T-cell (primary cell): ENCODE results near the gene KIF9. TPM values are rescaled to one million over a fixed set of nuclear protein-coding genes. Genes with fewer than 3 reads are reported as not detected.
A peak's percentile ranks its signal among the peaks of the same experiment; 100 is the strongest.

Experiments used
- ATAC-seq, 4 experiments: fragments of 200-7000 bp in 3 of 4; fragments of 150-1000 bp in 1 of 4; cut with Tn5 transposase; replicated peaks in 1 of 4; 1 replicate in 3 of 4; 2 replicates in 1 of 4; pipeline ENCODE4 v1.10.0; 2021; ENCODE audit warnings: moderate library complexity in 3 of 4, mild to moderate bottlenecking in 2 of 4, moderate number of reproducible peaks in 1 of 4
- CTCF ChIA-PET, 2 donors: fragments of 300-600 bp; sonication (Branson Sonifier 250); formaldehyde crosslinking; loops; one replicate each; lab custom pipeline; 2022; ENCODE audit warnings: antibody characterized with exemption in 2 of 2; lab: Charles Lee
- POLR2A ChIA-PET, 2 donors: fragments of 300-600 bp; sonication (Branson Sonifier 250); formaldehyde crosslinking; loops; one replicate each; lab custom pipeline; 2022; ENCODE audit warnings: antibody characterized with exemption in 2 of 2; lab: Charles Lee
- DNase-seq, 35 experiments: peaks; one replicate each; pipeline versions ENCODE4 v3.0.0 to v3.0.0-alpha.2; 2013 to 2023
- H3K27ac ChIP-seq: one replicate; pipeline ENCODE4 v1.5.1; 2013; ENCODE audit warnings: low read length
- H3K27me3 ChIP-seq, 2 experiments: replicated peaks in 1 of 2; 1 replicate in 1 of 2; 2 replicates in 1 of 2; pipeline versions ENCODE4 v1.6.1 to v1.7.0; 2013; ENCODE audit warnings: low read length in 1 of 2, mixed read lengths in 1 of 2; ENCODE audit not compliant: control insufficient read depth in 2 of 2, insufficient read depth in 2 of 2; ENCODE audit errors: extremely low read depth in 1 of 2
- H3K36me3 ChIP-seq, 2 donors: 1 replicate in 1 of 2; 2 replicates in 1 of 2; pipeline versions ENCODE4 v1.6.1 to v1.7.0; 2013; ENCODE audit warnings: low read length in 1 of 2; ENCODE audit not compliant: control insufficient read depth in 2 of 2, insufficient read depth in 1 of 2; ENCODE audit errors: extremely low read depth in 1 of 2
- H3K4me1 ChIP-seq, 2 experiments: 1 replicate in 1 of 2; 2 replicates in 1 of 2; pipeline versions ENCODE4 v1.6.1 to v1.7.0; 2013; ENCODE audit warnings: low read length in 2 of 2, mixed read lengths in 1 of 2; ENCODE audit not compliant: insufficient read depth in 2 of 2, control insufficient read depth in 1 of 2; ENCODE audit errors: extremely low read depth in 1 of 2
- H3K4me3 ChIP-seq, 2 donors: 1 replicate in 1 of 2; 2 replicates in 1 of 2; pipeline versions ENCODE4 v1.5.1 to v1.7.0; 2013; ENCODE audit warnings: mild to moderate bottlenecking in 2 of 2, low read length in 1 of 2, moderate library complexity in 1 of 2; ENCODE audit not compliant: control insufficient read depth in 1 of 2; ENCODE audit errors: extremely low read depth in 1 of 2
- H3K9me3 ChIP-seq: 2 replicates; pipeline ENCODE4 v1.7.0; 2013
- H3K27ac Mint-ChIP-seq, 2 donors: one replicate each; pipeline ENCODE4 v1.8.0; 2020 to 2021; ENCODE audit warnings: mild to moderate bottlenecking in 2 of 2, mixed read lengths in 2 of 2
- H3K27me3 Mint-ChIP-seq, 2 donors: one replicate each; pipeline ENCODE4 v1.8.0; 2021 to 2022; ENCODE audit warnings: mixed read lengths in 2 of 2
- H3K36me3 Mint-ChIP-seq: one replicate; pipeline ENCODE4 v1.8.0; 2021; ENCODE audit warnings: mixed read lengths
- H3K4me1 Mint-ChIP-seq, 3 donors: one replicate each; pipeline ENCODE4 v1.8.0; 2020 to 2022; ENCODE audit warnings: mixed read lengths in 3 of 3, mild to moderate bottlenecking in 1 of 3
- H3K4me3 Mint-ChIP-seq, 3 donors: one replicate each; pipeline ENCODE4 v1.8.0; 2020 to 2022; ENCODE audit warnings: mild to moderate bottlenecking in 3 of 3, mixed read lengths in 3 of 3, moderate library complexity in 3 of 3
- H3K9me3 Mint-ChIP-seq, 3 donors: one replicate each; pipeline ENCODE4 v1.8.0; 2020 to 2022; ENCODE audit warnings: mixed read lengths in 3 of 3
- WGBS: methylation state at CpG from one replicate; pipeline ENCODE4 v1.1.5; 2013; ENCODE audit warnings: missing lambda C conversion rate; ENCODE audit not compliant: insufficient coverage; 5-methylcytosine and 5-hydroxymethylcytosine counted together
- total RNA-seq, 35 experiments: library from RNA in 6 of 35; stranded (reverse) in 6 of 35; fragments of 120-200 nt in 1 of 35; gene quantifications; one replicate each; pipeline versions ENCODE4 v1.2.1 to v1.2.4 and lab custom pipeline; 2013 to 2026

KIF9 gene
- total RNA-seq, 5 donors from 2014 or later (not counting 1 experiment from before 2014, with no cell fraction given) = 2.6 to 15.2 (median 2.9) TPM

GRCh38 chr3:47306022-47306421 is 23.4 kb upstream of the KIF9 start:
- CTCF ChIA-PET = no interaction called here
- Histone ChIP-seq H3K9me3 (no peaks in the 10 kb centered on the region), H3K27me3 (no peaks in the 10 kb centered on the region), H3K36me3 (peaks cover 4 to 15% of the 10 kb centered on the region in 2 donors), H3K4me1 (no peaks in the 10 kb centered on the region), H3K27ac (no peak overlapping the region), H3K4me3 (no peak overlapping the region)
- Mint-ChIP-seq H3K9me3 (no peaks in the 10 kb centered on the region), H3K36me3 (peaks cover 64% of the 10 kb centered on the region), H3K4me1 (peaks cover 21 to 32% (median 24%) of the 10 kb centered on the region in 3 donors), H3K27ac (no peak overlapping the region), H3K4me3 (no peak overlapping the region), H3K27me3 (no peaks in the 10 kb centered on the region)
- no peak for DNase-seq
- ATAC-seq = no peak
- WGBS = no CpG with 5 or more reads among the region's 2 CpGs
- POLR2A ChIA-PET = interaction anchor here in 1 of 2 donors (0.8 kb wide), 1 partner anchor 8 kb away, joined by 3 read pairs; no protein-coding TSS in a partner anchor

GRCh38 chr3:47301456-47301855 is 18.9 kb upstream of the KIF9 start:
- POLR2A ChIA-PET = interaction anchor here in 1 of 2 donors (0.9 kb wide), 1 partner anchor 12 kb away, joined by 4 read pairs; no protein-coding TSS in a partner anchor

GRCh38 chr3:47299381-47300318 is 17.1 kb upstream of the KIF9 start:
- Histone ChIP-seq H3K27ac (no peak overlapping the region), H3K4me1 (peaks cover 0 to 14% of the 10 kb centered on the region in 2 experiments), H3K36me3 (peaks cover 4 to 17% of the 10 kb centered on the region in 2 donors), H3K27me3 (no peaks in the 10 kb centered on the region), H3K9me3 (no peaks in the 10 kb centered on the region), H3K4me3 (no peak overlapping the region)
- ATAC-seq (no peak), DNase-seq (no peak)
- H3K4me3 Mint-ChIP-seq = no peak overlapping the region
- CTCF ChIA-PET = no interaction called here
- peak overlapping the region in 1 of 2 donors; percentile 37 for H3K27ac Mint-ChIP-seq
- H3K36me3 Mint-ChIP-seq = peaks cover 52% of the 10 kb centered on the region
- WGBS = 94% methylated on average over 4 of the region's 9 CpGs
- no peaks in the 10 kb centered on the region for H3K27me3 Mint-ChIP-seq
- POLR2A ChIA-PET = interaction anchor here (0.6 to 0.7 kb wide), 2 partner anchors 8 to 37 kb away, joined by 3 to 5 read pairs; no protein-coding TSS in a partner anchor
- H3K9me3 Mint-ChIP-seq = no peaks in the 10 kb centered on the region
- H3K4me1 Mint-ChIP-seq = peaks cover 34 to 47% (median 41%) of the 10 kb centered on the region in 3 donors

More at GRCh38 chr3:47301456-47301855, 18.9 kb upstream of the KIF9 start:
- no peak overlapping the region for H3K27ac Mint-ChIP-seq
- Histone ChIP-seq H3K9me3 (no peaks in the 10 kb centered on the region), H3K27me3 (no peaks in the 10 kb centered on the region), H3K36me3 (peaks cover 4 to 17% of the 10 kb centered on the region in 2 donors), H3K27ac (no peak overlapping the region), H3K4me3 (no peak overlapping the region), H3K4me1 (peaks cover 0 to 7% of the 10 kb centered on the region in 2 experiments)
- H3K4me1 Mint-ChIP-seq = peaks cover 34 to 42% (median 39%) of the 10 kb centered on the region in 3 donors
- peaks cover 56% of the 10 kb centered on the region for H3K36me3 Mint-ChIP-seq
- CTCF ChIA-PET = no interaction called here
- H3K27me3 Mint-ChIP-seq = no peaks in the 10 kb centered on the region
- ATAC-seq = no peak
- H3K4me3 Mint-ChIP-seq = no peak overlapping the region
- DNase-seq = no peak
- no peaks in the 10 kb centered on the region for H3K9me3 Mint-ChIP-seq

GRCh38 chr3:47298439-47298838 is 15.8 kb upstream of the KIF9 start:
- ChIA-PET CTCF (interaction anchor here in 1 of 2 donors (0.6 kb wide), 1 partner anchor 807 kb away, joined by 3 read pairs; no protein-coding TSS in a partner anchor), POLR2A (no interaction called here)
- Mint-ChIP-seq H3K36me3 (peaks cover 51% of the 10 kb centered on the region), H3K4me3 (no peak overlapping the region), H3K4me1 (peaks cover 41 to 50% (median 50%) of the 10 kb centered on the region in 3 donors), H3K27me3 (no peaks in the 10 kb centered on the region), H3K27ac (no peak overlapping the region), H3K9me3 (no peaks in the 10 kb centered on the region)
- DNase-seq = no peak
- Histone ChIP-seq H3K36me3 (peaks cover 4 to 22% of the 10 kb centered on the region in 2 donors), H3K4me3 (no peak overlapping the region), H3K9me3 (no peaks in the 10 kb centered on the region), H3K27ac (no peak overlapping the region), H3K27me3 (no peaks in the 10 kb centered on the region), H3K4me1 (peaks cover 0 to 14% of the 10 kb centered on the region in 2 experiments)
- WGBS = no CpG with 5 or more reads among the region's 3 CpGs
- no peak for ATAC-seq

- peak overlapping the region in 1 of 2 donors; percentile 19 for H3K27ac Mint-ChIP-seq
Measured at GRCh38 chr3:47296562-47297302, 14.1 kb upstream of the KIF9 start.

GRCh38 chr3:47295976-47296375 is 13.4 kb upstream of the KIF9 start:
- Histone ChIP-seq H3K27ac (no peak overlapping the region), H3K27me3 (no peaks in the 10 kb centered on the region), H3K36me3 (peaks cover 0 to 20% of the 10 kb centered on the region in 2 donors), H3K9me3 (no peaks in the 10 kb centered on the region), H3K4me1 (peaks cover 0 to 14% of the 10 kb centered on the region in 2 experiments), H3K4me3 (no peak overlapping the region)
- ATAC-seq = peak in 1 of 4 experiments; percentile 39
- DNase-seq = no peak
- Mint-ChIP-seq H3K27ac (peak overlapping the region in 1 of 2 donors; percentile 50), H3K4me3 (no peak overlapping the region), H3K27me3 (no peaks in the 10 kb centered on the region), H3K9me3 (no peaks in the 10 kb centered on the region), H3K36me3 (peaks cover 33% of the 10 kb centered on the region), H3K4me1 (peaks cover 41 to 54% (median 50%) of the 10 kb centered on the region in 3 donors)
- 87% methylated on average over 3 of the region's 6 CpGs for WGBS
- ChIA-PET CTCF (no interaction called here), POLR2A (no interaction called here)

More at GRCh38 chr3:47296562-47297302, 14.1 kb upstream of the KIF9 start:
- Histone ChIP-seq H3K4me3 (no peak overlapping the region), H3K9me3 (no peaks in the 10 kb centered on the region), H3K27ac (no peak overlapping the region), H3K27me3 (no peaks in the 10 kb centered on the region), H3K36me3 (peaks cover 0 to 16% of the 10 kb centered on the region in 2 donors), H3K4me1 (peaks cover 0 to 14% of the 10 kb centered on the region in 2 experiments)
- Mint-ChIP-seq H3K4me1 (peaks cover 41 to 55% (median 50%) of the 10 kb centered on the region in 3 donors), H3K36me3 (peaks cover 36% of the 10 kb centered on the region), H3K27me3 (no peaks in the 10 kb centered on the region), H3K4me3 (no peak overlapping the region), H3K9me3 (no peaks in the 10 kb centered on the region)
- 100% methylated on average over 1 of the region's 2 CpGs for WGBS
- DNase-seq (no peak), ATAC-seq (no peak)
- ChIA-PET CTCF (no interaction called here), POLR2A (no interaction called here)
